ENCODE measurements around the gene RBMS1.

RBMS1 gene

DNA sequence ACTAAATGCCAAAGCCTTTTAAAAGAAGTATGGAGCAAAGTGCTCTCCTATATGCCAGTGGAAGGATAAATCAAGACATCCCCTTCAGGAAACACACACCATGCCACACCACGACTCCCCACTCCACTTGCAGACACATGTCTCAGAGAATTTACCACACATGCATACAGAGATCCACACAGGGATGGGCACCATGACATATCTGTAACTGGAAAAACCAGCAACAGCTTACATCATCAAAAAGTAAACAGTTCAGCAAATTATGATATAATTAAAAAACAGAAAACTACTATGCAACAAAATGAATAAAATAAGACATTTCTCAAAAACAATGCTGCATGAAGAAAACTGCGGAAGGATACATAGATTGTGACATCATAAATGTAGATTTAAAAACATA, 29.6 kb downstream of the RBMS1 start:
- no peaks in the 10 kb centered on the region for H3K27me3 ChIP-seq
- H3K4me1 ChIP-seq: peaks cover 0 to 17% (median 7%) of the 10 kb centered on the region in 4 donors
- no peaks in the 10 kb centered on the region for H3K9me3 ChIP-seq
- no peak overlapping the region for H3K4me3 ChIP-seq
- no peak for DNase-seq
- H3K27ac ChIP-seq: no peak overlapping the region
- TF ChIP-seq, protein P1, sequence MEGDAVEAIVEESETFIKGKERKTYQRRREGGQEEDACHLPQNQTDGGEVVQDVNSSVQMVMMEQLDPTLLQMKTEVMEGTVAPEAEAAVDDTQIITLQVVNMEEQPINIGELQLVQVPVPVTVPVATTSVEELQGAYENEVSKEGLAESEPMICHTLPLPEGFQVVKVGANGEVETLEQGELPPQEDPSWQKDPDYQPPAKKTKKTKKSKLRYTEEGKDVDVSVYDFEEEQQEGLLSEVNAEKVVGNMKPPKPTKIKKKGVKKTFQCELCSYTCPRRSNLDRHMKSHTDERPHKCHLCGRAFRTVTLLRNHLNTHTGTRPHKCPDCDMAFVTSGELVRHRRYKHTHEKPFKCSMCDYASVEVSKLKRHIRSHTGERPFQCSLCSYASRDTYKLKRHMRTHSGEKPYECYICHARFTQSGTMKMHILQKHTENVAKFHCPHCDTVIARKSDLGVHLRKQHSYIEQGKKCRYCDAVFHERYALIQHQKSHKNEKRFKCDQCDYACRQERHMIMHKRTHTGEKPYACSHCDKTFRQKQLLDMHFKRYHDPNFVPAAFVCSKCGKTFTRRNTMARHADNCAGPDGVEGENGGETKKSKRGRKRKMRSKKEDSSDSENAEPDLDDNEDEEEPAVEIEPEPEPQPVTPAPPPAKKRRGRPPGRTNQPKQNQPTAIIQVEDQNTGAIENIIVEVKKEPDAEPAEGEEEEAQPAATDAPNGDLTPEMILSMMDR (IDR thresholded peaks at IDR 0.05): no peak
- no peaks in the 10 kb centered on the region for H3K36me3 ChIP-seq
- intact Hi-C loops (cut with DNase I; ENCODE audit: low total_unique reads): no loop called here

DNA sequence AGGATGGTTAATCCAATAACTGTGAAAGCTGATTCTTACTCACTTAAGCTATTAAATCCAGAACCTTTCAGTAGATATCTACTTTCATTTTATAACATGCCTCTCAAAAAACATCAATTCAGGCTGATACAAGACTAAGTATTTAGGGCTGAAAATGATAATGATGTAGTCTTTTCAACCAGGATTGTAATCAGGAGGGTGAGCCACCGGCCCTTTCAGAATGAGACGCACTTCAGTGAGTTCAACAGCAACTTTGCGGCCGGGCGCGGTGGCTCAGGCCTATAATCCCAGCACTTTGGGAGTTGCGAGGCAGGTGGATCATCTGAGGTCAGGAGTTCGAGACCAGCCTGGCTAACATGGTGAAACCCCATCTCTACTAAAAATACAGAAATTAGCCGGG, 30.4 kb downstream of the RBMS1 start:
- H3K27me3 ChIP-seq: no peaks in the 10 kb centered on the region
- TF ChIP-seq, protein P1 (IDR thresholded peaks at IDR 0.05): no peak
- no peak for DNase-seq
- H3K36me3 ChIP-seq: no peaks in the 10 kb centered on the region
- intact Hi-C loops (cut with DNase I; ENCODE audit: low total_unique reads): no loop called here
- no peaks in the 10 kb centered on the region for H3K9me3 ChIP-seq
- no peak overlapping the region for H3K27ac ChIP-seq
- peaks cover 0 to 16% (median 8%) of the 10 kb centered on the region in 4 donors for H3K4me1 ChIP-seq
- H3K4me3 ChIP-seq: no peak overlapping the region

DNA sequence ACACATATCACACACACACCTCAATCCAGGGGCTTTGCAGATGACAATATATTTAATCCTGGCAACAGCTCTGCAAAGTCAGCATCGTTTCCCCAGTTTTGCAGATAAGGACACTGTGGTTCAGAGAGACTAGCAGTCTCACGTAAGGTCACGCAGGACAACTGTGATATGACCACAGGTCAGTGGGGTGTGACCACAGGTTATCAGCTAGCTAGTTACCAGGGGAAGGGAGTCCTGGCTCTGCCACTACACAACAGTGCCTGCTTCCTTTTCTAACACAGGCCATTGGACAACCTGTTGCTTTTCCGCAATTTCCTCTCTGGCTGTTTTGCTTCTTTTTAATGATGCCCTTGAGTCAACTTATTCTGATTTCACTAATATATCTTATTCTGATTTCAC, 33.3 kb downstream of the RBMS1 start:
- Histone ChIP-seq H3K4me3 (no peak overlapping the region), H3K4me1 (peaks cover 0 to 28% (median 6%) of the 10 kb centered on the region in 4 donors), H3K36me3 (no peaks in the 10 kb centered on the region), H3K9me3 (no peaks in the 10 kb centered on the region), H3K27me3 (no peaks in the 10 kb centered on the region), H3K27ac (no peak overlapping the region)
- TF ChIP-seq, protein P1 (IDR thresholded peaks at IDR 0.05): no peak
- DNase-seq: no peak
- intact Hi-C loops (cut with DNase I; ENCODE audit: low total_unique reads): no loop called here

DNA sequence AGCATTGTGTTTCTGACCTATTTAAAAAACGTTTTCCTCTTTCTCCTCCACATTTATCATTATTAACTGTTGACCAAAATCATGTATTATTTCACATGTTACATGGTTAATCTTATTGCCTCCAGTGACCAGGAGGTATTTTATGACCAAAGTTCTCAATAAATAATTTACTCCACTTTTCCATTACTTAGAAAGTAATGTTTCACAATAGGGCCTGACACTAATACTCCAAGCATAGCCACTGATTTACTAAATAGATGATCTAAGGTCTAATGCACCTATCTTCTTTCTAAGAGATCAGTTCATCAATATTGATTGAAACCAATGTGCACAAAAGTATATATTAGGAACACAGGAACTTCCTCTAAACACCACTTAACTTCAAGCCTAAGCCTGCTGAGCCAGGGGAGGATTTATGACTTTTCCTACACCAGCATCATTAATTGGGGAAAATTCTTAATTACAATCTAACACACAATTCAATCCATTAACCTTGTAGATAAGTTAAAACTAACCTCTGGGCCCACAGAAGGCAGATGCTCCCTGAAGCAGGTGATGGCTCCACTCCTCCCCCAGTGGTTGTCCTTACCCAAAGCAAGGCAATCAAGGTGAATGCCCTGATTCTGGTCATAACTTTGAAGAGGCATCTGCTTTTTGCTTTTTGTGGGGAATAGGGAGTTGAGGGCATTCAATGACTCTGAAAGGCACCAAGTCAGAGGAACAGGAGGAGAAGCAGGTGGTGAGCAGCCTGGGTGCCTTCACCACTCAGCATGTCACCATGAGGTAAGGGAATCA, 33.9 kb downstream of the RBMS1 start:
- Histone ChIP-seq H3K4me1 (peaks cover 0 to 34% (median 6%) of the 10 kb centered on the region in 4 donors), H3K27ac (no peak overlapping the region), H3K4me3 (no peak overlapping the region), H3K9me3 (no peaks in the 10 kb centered on the region), H3K27me3 (no peaks in the 10 kb centered on the region), H3K36me3 (no peaks in the 10 kb centered on the region)
- DNase-seq: no peak
- TF ChIP-seq, protein P1 (IDR thresholded peaks at IDR 0.05): no peak
- intact Hi-C loops (cut with DNase I; ENCODE audit: low total_unique reads): no loop called here

DNA sequence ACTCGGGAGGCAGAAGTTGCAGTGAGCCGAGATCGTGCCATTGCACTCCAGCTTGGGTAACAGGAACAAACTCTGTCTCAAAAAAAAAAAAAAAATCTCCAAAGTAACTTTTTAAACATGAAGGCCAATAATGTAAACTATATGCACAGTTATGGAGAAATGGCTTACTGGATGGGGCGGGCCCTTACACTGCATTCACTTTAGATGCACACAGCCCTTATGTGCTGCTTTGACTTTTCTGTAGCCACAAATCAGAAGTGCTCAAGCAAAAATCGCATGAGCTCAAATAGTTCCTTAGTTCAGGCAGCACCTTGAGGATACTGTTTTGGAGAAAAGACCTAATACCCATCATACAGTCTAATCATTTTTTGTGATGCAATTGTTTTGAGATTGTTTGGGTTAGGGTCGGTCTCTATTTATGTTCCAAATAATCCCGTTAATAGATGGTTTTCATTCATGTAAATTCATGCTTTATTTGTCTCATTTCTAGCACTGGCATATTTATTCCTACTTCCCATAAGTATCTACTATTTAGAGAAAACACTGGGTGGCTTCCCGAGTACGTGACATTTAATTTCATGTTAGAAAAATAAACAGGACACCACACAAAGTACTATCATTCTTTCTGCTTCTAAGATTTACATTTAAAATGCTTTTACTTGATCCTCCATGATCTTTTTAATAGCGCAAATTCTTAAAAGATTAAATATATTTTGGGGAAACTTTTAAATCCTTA, 34.7 kb downstream of the RBMS1 start:
- Histone ChIP-seq H3K27ac (no peak overlapping the region), H3K27me3 (no peaks in the 10 kb centered on the region), H3K9me3 (no peaks in the 10 kb centered on the region), H3K4me3 (no peak overlapping the region), H3K4me1 (peaks cover 0 to 41% (median 10%) of the 10 kb centered on the region in 4 donors), H3K36me3 (no peaks in the 10 kb centered on the region)
- TF ChIP-seq, protein P1 (IDR thresholded peaks at IDR 0.05): no peak
- intact Hi-C loops (cut with DNase I; ENCODE audit: low total_unique reads): no loop called here
- no peak for DNase-seq

Measured in tibial artery (tissue), 4 donors.